K562 (cell line): ENCODE results near the gene COL4A4. TPM values are rescaled to one million over a fixed set of nuclear protein-coding genes. Genes with fewer than 3 reads are reported as not detected.

Source experiments
- ATAC-seq: fragments of 200-7000 bp; cut with Tn5 transposase; 3 replicates; pipeline ENCODE4 v1.9.1; 2020; ENCODE audit warnings: moderate library complexity
- BruUV-seq: library from RNA; stranded (reverse); fragments of 400-500 nt; replicated peaks from 2 replicates; lab custom pipeline; 2021; lab: Mats Ljungman, UMichigan
- CTCF ChIA-PET: fragments of 300-600 bp; formaldehyde crosslinking; extraction: SDS; loops from one replicate; lab custom pipeline; 2021; ENCODE audit warnings: low intra/inter-chr PET ratio; lab: Yijun Ruan, JAX
- POLR2A ChIA-PET: fragments of 300-600, 350-650 bp; sonication (Branson Sonifier 250); formaldehyde crosslinking; extraction: SDS; loops from one replicate; lab custom pipeline; 2021; ENCODE audit warnings: antibody characterized with exemption, inconsistent platforms; lab: Yijun Ruan, JAX
- DNase-seq, 4 experiments: peaks; one replicate each; pipeline versions ENCODE4 v3.0.0 to v3.0.0-alpha.2; 2011 to 2018; ENCODE audit warnings: low spot score in 3 of 4, mixed read lengths in 3 of 4; ENCODE audit errors: extremely low read depth in 1 of 4
- FAIRE-seq: peaks from 2 replicates; lab custom pipeline; 2011; peaks lifted over from hg19 to GRCh38; lab: Jason Lieb, UNC
- H2AFZ ChIP-seq: 2 replicates; pipeline ENCODE4 v1.6.0; 2011; ENCODE audit warnings: low read depth, low read length, control low read depth, inconsistent platforms
- H3K27ac ChIP-seq: fragments of 200-600 bp; 3 replicates; pipeline ENCODE4 v1.8.0; 2011; ENCODE audit warnings: low read depth, mild to moderate bottlenecking, control low read depth, inconsistent platforms, low read length, moderate library complexity, mixed read lengths; ENCODE audit errors: extremely low read depth
- H3K27me3 ChIP-seq, 2 experiments: fragments of 300-600 bp in 1 of 2; 2 replicates in 1 of 2; 3 replicates in 1 of 2; pipeline versions ENCODE4 v1.6.0 to v1.8.0; 2011; ENCODE audit warnings: inconsistent platforms in 2 of 2, low read length in 2 of 2, mild to moderate bottlenecking in 1 of 2, mixed read lengths in 1 of 2, moderate library complexity in 1 of 2; ENCODE audit not compliant: control insufficient read depth in 2 of 2, insufficient read depth in 2 of 2
- H3K36me3 ChIP-seq: fragments of 300-600 bp; 3 replicates; pipeline ENCODE4 v1.8.0; 2011; ENCODE audit warnings: mild to moderate bottlenecking, low read length, inconsistent platforms; ENCODE audit not compliant: control insufficient read depth, insufficient read depth
- H3K4me1 ChIP-seq, 2 experiments: fragments of 200-600 bp in 1 of 2; replicated peaks in 1 of 2; 2 replicates in 1 of 2; 3 replicates in 1 of 2; pipeline versions ENCODE4 v1.5.1 to v1.8.0; 2011; ENCODE audit warnings: inconsistent platforms in 2 of 2, low read length in 2 of 2, mild to moderate bottlenecking in 1 of 2, mixed read lengths in 1 of 2, moderate library complexity in 1 of 2; ENCODE audit not compliant: control insufficient read depth in 2 of 2, insufficient read depth in 2 of 2
- H3K4me2 ChIP-seq: 2 replicates; pipeline ENCODE4 v1.6.1; 2011; ENCODE audit warnings: low read length, control low read depth, inconsistent platforms, mixed read lengths; ENCODE audit not compliant: insufficient read depth
- H3K4me3 ChIP-seq: fragments of 200-600 bp; sonication (generic), shearing (Covaris generic); 2 replicates; pipeline ENCODE4 v1.5.1; 2016; ENCODE audit warnings: control low read depth, inconsistent platforms
- H3K79me2 ChIP-seq: fragments of 200-600 bp; 3 replicates; pipeline ENCODE4 v1.8.0; 2011; ENCODE audit warnings: low read length, inconsistent platforms; ENCODE audit not compliant: control insufficient read depth, insufficient read depth
- H3K9ac ChIP-seq, 2 experiments: 2 replicates each; pipeline versions ENCODE4 v1.6.0 to v1.6.1; 2011; ENCODE audit warnings: low read depth in 2 of 2, low read length in 2 of 2, control low read depth in 1 of 2, inconsistent platforms in 1 of 2, mild to moderate bottlenecking in 1 of 2, mixed read lengths in 1 of 2; ENCODE audit not compliant: insufficient read depth in 1 of 2
- H3K9me1 ChIP-seq: one replicate; pipeline ENCODE4 v1.6.0; 2011; ENCODE audit warnings: inconsistent platforms, mild to moderate bottlenecking, low read length, moderate library complexity; ENCODE audit not compliant: control insufficient read depth, insufficient read depth
- H3K9me3 ChIP-seq: replicated peaks from 2 replicates; pipeline ENCODE4 v1.5.1; 2011; ENCODE audit warnings: low read depth, low read length, inconsistent platforms; ENCODE audit not compliant: control insufficient read depth, insufficient read depth
- H4K20me1 ChIP-seq: replicated peaks from 2 replicates; pipeline ENCODE4 v1.6.1; 2011; ENCODE audit warnings: low read length, inconsistent platforms, mixed read lengths; ENCODE audit not compliant: control insufficient read depth, insufficient read depth
- CREBBP ChIP-seq: IDR thresholded peaks from one replicate; pipeline ENCODE4 v1.6.1; 2012; ENCODE audit warnings: low read depth, mild to moderate bottlenecking, control low read depth, inconsistent platforms, low read length
- DMBX1 ChIP-seq: fragments of 250-450 bp; sonication (Bioruptor Pico); IDR thresholded peaks from 2 replicates; pipeline ENCODE4 v1.8.0; 2022; ENCODE audit warnings: inconsistent platforms, mild to moderate bottlenecking, moderate library complexity, borderline replicate concordance
- E2F4 ChIP-seq: sonication (generic); formaldehyde crosslinking; IDR thresholded peaks from 2 replicates; pipeline ENCODE4 v1.8.0; 2022; ENCODE audit warnings: mild to moderate bottlenecking, low read depth, missing genetic modification reagents
- FOXJ2 ChIP-seq: fragments of 200-800 bp; sonication (Bioruptor generic); IDR thresholded peaks from 2 replicates; pipeline ENCODE4 v1.6.1; 2016; ENCODE audit warnings: missing genetic modification characterization, missing compliant biosample characterization
- KAT2B ChIP-seq: IDR thresholded peaks from one replicate; pipeline ENCODE4 v1.6.1; 2012; ENCODE audit warnings: low read depth, mild to moderate bottlenecking, control low read depth, inconsistent platforms, low read length, moderate library complexity
- LEF1 ChIP-seq: fragments of 450-650 bp; IDR thresholded peaks from 2 replicates; pipeline ENCODE4 v1.6.1; 2016; ENCODE audit warnings: mild to moderate bottlenecking
- TFE3 ChIP-seq: fragments of 450-650 bp; formaldehyde crosslinking; IDR thresholded peaks from 2 replicates; pipeline ENCODE4 v1.4.0; 2020; ENCODE audit warnings: mild to moderate bottlenecking, mixed read lengths
- ZFP36 ChIP-seq: fragments of 150-350 bp; IDR thresholded peaks from 2 replicates; pipeline ENCODE4 v1.6.1; 2018; ENCODE audit warnings: low read length, low read depth; ENCODE audit not compliant: partially characterized antibody
- ZNF23 ChIP-seq: fragments of 250-450 bp; sonication (Bioruptor Pico); IDR thresholded peaks from 2 replicates; pipeline ENCODE4 v1.4.0; 2020; ENCODE audit warnings: mild to moderate bottlenecking
- ZSCAN29 ChIP-seq: fragments of 450-650 bp; IDR thresholded peaks from 2 replicates; pipeline ENCODE4 v1.6.1; 2017
- WGBS: fragments of 100-300 bp; shearing (Covaris generic); methylation state at CpG from one replicate; pipeline ENCODE4 v1.1.6; 2016; ENCODE audit warnings: low coverage, mixed read lengths; ENCODE audit not compliant: insufficient coverage; ENCODE audit errors: missing lambda C conversion rate; 5-methylcytosine and 5-hydroxymethylcytosine counted together
- in situ Hi-C: fragments of 300-500 bp; cut with MboI; formaldehyde crosslinking; loops from 4 replicates; pipeline ENCODE4 v1.15.0; 2018; ENCODE audit warnings: inconsistent platforms, mixed read lengths
- intact Hi-C: fragments of 100-400 bp; cut with micrococcal nuclease; formaldehyde crosslinking; loops from 2 replicates; pipeline ENCODE4 v1.14.2; 2022
- polyA plus RNA-seq, 8 experiments: library from polyadenylated mRNA; depleted of rRNA in 4 of 8; stranded (reverse) in 5 of 8; unstranded in 3 of 8; fragments of >200 nt; fragmentation: Nextera tagmentation in 2 of 8; fragmentation: Illumina TruSeq in 1 of 8; extraction: Ambion mirVana in 2 of 8; extraction: Trizol in 1 of 8; gene quantifications; 2 replicates each; pipeline versions ENCODE4 v1.2.1 to v1.2.3, GENCODE V29; 2011 to 2014; ENCODE audit warnings: inconsistent platforms in 1 of 8, missing spikeins in 1 of 8
- total RNA-seq, 7 experiments: library from RNA; depleted of rRNA in 6 of 7; stranded (reverse); fragments of >200 nt in 6 of 7; fragmentation: Illumina TruSeq in 2 of 7; extraction: Trizol in 2 of 7; gene quantifications; 2 replicates each; pipeline versions ENCODE4 v1.2.1 to v1.2.3, GENCODE V29; 2011 to 2021; ENCODE audit warnings: low replicate concordance in 1 of 7

Gene COL4A4
- total and polyA plus RNA-seq, 9 of the 15 experiments (the other 6 are each of a cell fraction or from before 2014, with no cell fraction given), result under 0.01 to 0.01 TPM; not detected in 7

DNA sequence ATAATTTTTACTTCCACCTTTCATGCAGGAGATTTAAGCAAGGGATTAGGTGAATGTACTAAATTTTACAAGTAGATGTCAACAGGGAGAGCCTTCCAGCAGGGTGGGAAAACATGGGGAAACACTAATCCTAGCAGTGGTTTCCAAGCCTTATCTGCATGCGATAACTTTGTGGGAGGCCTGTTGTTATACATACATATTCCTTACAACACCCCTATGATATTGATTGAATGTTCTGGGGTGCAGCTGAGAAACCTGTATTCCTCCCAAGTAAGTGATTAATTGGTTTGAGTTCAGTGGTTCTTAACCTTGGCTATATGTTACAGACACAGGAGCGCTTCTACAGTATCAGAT, 65.9 kb downstream of the COL4A4 start:
- ChIA-PET POLR2A (no interaction called here), CTCF (no interaction called here)
- Histone ChIP-seq H3K36me3 (no peaks in the 10 kb centered on the region), H2AFZ (no peak overlapping the region), H3K4me3 (no peak overlapping the region), H3K4me2 (no peak overlapping the region), H3K4me1 (no peaks in the 10 kb centered on the region), H3K9me1 (no peaks in the 10 kb centered on the region), H3K27me3 (no peaks in the 10 kb centered on the region), H3K9me3 (no peaks in the 10 kb centered on the region), H3K79me2 (no peaks in the 10 kb centered on the region), H4K20me1 (no peaks in the 10 kb centered on the region), H3K9ac (no peak overlapping the region), H3K27ac (no peak overlapping the region)
- no peak for ATAC-seq
- no peak for DNase-seq
- in situ Hi-C loops (loop anchor here (5.0 kb wide), 1 partner anchor 1431 kb away; no protein-coding TSS in a partner anchor), intact Hi-C loops (no loop called here)
- no TSS peak for BruUV-seq
- FAIRE-seq, result no peak
- TF ChIP-seq LEF1, result no peak
- no peak for TF ChIP-seq KAT2B
- no peak for TF ChIP-seq DMBX1 (CRISPR knock-in tag)
- no peak for TF ChIP-seq CREBBP
- TF ChIP-seq ZNF23, result no peak
- TF ChIP-seq ZFP36, result no peak
- TF ChIP-seq E2F4 (CRISPR knock-in tag), result no peak
- no peak for TF ChIP-seq ZSCAN29
- TF ChIP-seq FOXJ2 (tag), result no peak
- no peak for TF ChIP-seq TFE3 (CRISPR knock-in tag)
- 0% methylated on average over 2 of the region's 2 CpGs for WGBS
